Esophagus muscularis mucosa (tissue), 4 donors: ENCODE results near the gene TENM3. TPM values are rescaled to one million over a fixed set of nuclear protein-coding genes. Genes with fewer than 3 reads are reported as not detected.

Source experiments
- DNase-seq: peaks from one replicate; pipeline ENCODE4 v3.0.0-alpha.2; 2017; ENCODE audit errors: extremely low spot score
- H3K27ac ChIP-seq, 4 donors: fragments of 200-600 bp; sonication (generic); replicated peaks in 1 of 4; 1 replicate in 3 of 4; 2 replicates in 1 of 4; pipeline ENCODE4 v1.5.1; 2016 to 2019; ENCODE audit warnings: mild to moderate bottlenecking in 1 of 4
- H3K27me3 ChIP-seq, 4 donors: fragments of 200-600 bp; sonication (generic); one replicate each; pipeline versions ENCODE4 v1.5.1 to v1.6.0; 2016 to 2019
- H3K36me3 ChIP-seq, 4 donors: fragments of 200-600 bp; sonication (generic); one replicate each; pipeline ENCODE4 v1.5.1; 2016 to 2019
- H3K4me1 ChIP-seq, 4 donors: fragments of 200-600 bp; sonication (generic); one replicate each; pipeline ENCODE4 v1.5.1; 2016 to 2019
- H3K4me3 ChIP-seq, 4 donors: fragments of 200-600 bp; sonication (generic); 1 replicate in 2 of 4; 2 replicates in 2 of 4; pipeline ENCODE4 v1.5.1; 2016 to 2019; ENCODE audit warnings: mild to moderate bottlenecking in 4 of 4, moderate library complexity in 1 of 4
- H3K9me3 ChIP-seq, 4 donors: fragments of 200-600 bp; sonication (generic); 1 replicate in 3 of 4; 2 replicates in 1 of 4; pipeline ENCODE4 v1.5.1; 2016 to 2019
- EP300 ChIP-seq: sonication (generic); formaldehyde crosslinking; IDR thresholded peaks from one replicate; pipeline ENCODE4 v1.6.1; 2017; ENCODE audit warnings: antibody characterized with exemption
- POLR2A ChIP-seq: fragments of 450-650 bp; IDR thresholded peaks from one replicate; pipeline ENCODE4 v1.6.1; 2017; ENCODE audit warnings: antibody characterized with exemption, moderate library complexity, mild to moderate bottlenecking, low read depth
- POLR2AphosphoS5 ChIP-seq, 2 donors: sonication (generic); formaldehyde crosslinking; IDR thresholded peaks; one replicate each; pipeline ENCODE4 v1.6.1; 2017; ENCODE audit warnings: antibody characterized with exemption in 2 of 2
- WGBS: methylation state at CpG from one replicate; pipeline ENCODE4 v1.1.5; 2018; 5-methylcytosine and 5-hydroxymethylcytosine counted together
- intact Hi-C: fragments of 100-400 bp; cut with DNase I; formaldehyde crosslinking; loops from one replicate; pipeline ENCODE4 v1.15.1; 2023
- total RNA-seq, 4 donors: library from RNA; depleted of rRNA; stranded (reverse); fragments of >200 nt; gene quantifications; one replicate each; pipeline versions ENCODE4 v1.1.0 to v1.2.1, GENCODE V29; 2016
- TF ChIP-seq, protein P1 (sequence below), 3 experiments: fragments of 200-600 bp in 2 of 3; fragments of 450-650 bp in 1 of 3; sonication (generic) in 2 of 3; IDR thresholded peaks; one replicate each; pipeline ENCODE4 v1.5.1; 2017 to 2019; ENCODE audit warnings: antibody characterized with exemption in 3 of 3, mild to moderate bottlenecking in 2 of 3, moderate library complexity in 1 of 3

TENM3 gene
- total RNA-seq, 4 donors from 2014 or later = 16.2 to 30.5 (median 28.3) TPM

GRCh38 chr4:182640491-182640890 is 397.3 kb downstream of the TENM3 start:
- intact Hi-C loops = no loop called here
- Histone ChIP-seq H3K27me3 (no peaks in the 10 kb centered on the region), H3K9me3 (peaks cover 0 to 6% (median 4%) of the 10 kb centered on the region in 4 donors), H3K27ac (no peak overlapping the region), H3K36me3 (no peaks in the 10 kb centered on the region), H3K4me3 (no peak overlapping the region), H3K4me1 (peaks cover 0 to 8% (median 5%) of the 10 kb centered on the region in 4 donors)
- WGBS = 90% methylated on average over 3 of the region's 3 CpGs
- TF ChIP-seq EP300 = no peak
- TF ChIP-seq POLR2AphosphoS5 (IDR thresholded peaks at IDR 0.05) = no peak
- TF ChIP-seq, protein P1, sequence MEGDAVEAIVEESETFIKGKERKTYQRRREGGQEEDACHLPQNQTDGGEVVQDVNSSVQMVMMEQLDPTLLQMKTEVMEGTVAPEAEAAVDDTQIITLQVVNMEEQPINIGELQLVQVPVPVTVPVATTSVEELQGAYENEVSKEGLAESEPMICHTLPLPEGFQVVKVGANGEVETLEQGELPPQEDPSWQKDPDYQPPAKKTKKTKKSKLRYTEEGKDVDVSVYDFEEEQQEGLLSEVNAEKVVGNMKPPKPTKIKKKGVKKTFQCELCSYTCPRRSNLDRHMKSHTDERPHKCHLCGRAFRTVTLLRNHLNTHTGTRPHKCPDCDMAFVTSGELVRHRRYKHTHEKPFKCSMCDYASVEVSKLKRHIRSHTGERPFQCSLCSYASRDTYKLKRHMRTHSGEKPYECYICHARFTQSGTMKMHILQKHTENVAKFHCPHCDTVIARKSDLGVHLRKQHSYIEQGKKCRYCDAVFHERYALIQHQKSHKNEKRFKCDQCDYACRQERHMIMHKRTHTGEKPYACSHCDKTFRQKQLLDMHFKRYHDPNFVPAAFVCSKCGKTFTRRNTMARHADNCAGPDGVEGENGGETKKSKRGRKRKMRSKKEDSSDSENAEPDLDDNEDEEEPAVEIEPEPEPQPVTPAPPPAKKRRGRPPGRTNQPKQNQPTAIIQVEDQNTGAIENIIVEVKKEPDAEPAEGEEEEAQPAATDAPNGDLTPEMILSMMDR (IDR thresholded peaks at IDR 0.05) = no peak
- no peak for TF ChIP-seq POLR2A
- DNase-seq = no peak

DNA sequence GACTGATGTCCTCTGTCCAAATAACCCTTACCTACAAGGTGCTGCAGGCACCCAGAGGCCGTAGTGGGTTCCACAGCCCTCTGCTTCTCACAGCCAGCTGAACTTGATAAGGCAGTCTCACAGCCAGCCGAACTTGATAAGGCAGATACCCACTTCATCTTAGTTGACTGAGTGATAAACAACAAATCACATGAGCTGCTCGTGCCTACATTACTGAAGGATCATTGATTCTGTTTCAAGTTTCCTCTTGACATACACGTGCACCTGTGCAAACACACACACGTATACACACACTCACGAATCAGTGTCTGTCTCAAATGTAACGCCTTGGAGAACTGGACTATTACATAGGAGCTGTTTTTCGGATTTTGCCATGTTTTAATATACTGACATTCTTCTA is 397.7 kb downstream of the TENM3 start:
- TF ChIP-seq, protein P1 (IDR thresholded peaks at IDR 0.05) = no peak
- no peak for TF ChIP-seq POLR2AphosphoS5 (IDR thresholded peaks at IDR 0.05)
- no peak for TF ChIP-seq EP300
- TF ChIP-seq POLR2A = no peak
- intact Hi-C loops = no loop called here

DNA sequence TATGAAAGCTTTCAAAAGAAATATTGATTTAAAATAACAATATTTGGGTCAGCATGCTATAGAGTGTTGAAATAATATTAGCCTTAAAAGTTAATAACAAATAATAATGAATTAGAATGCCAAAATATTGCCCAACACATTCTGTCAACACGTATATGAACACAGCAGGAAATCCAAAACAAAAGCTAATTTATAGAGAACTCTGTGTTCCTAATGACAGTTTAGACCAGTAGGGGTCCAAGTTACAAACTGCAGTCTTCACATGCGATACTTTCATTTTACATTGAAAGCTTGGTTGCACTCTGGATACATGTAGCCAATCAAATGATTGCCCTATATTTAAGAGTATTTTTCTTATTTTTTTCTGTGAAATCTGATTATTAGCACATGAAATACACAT is 399.6 kb downstream of the TENM3 start:
- Histone ChIP-seq H3K9me3 (peaks cover 0 to 9% (median 8%) of the 10 kb centered on the region in 4 donors), H3K4me1 (peaks cover 0 to 8% (median 5%) of the 10 kb centered on the region in 4 donors), H3K36me3 (no peaks in the 10 kb centered on the region), H3K4me3 (no peak overlapping the region), H3K27ac (no peak overlapping the region), H3K27me3 (no peaks in the 10 kb centered on the region)
- no peak for TF ChIP-seq POLR2A
- TF ChIP-seq, protein P1 (IDR thresholded peaks at IDR 0.05) = peak in 1 of 3 experiments; percentile 6
- 64% methylated on average over 2 of the region's 2 CpGs for WGBS
- DNase-seq = no peak
- intact Hi-C loops = no loop called here

More for the DNA sequence above, 397.7 kb downstream of the TENM3 start:
- no peak for DNase-seq
- WGBS = 88% methylated on average over 7 of the region's 8 CpGs
- Histone ChIP-seq H3K36me3 (no peaks in the 10 kb centered on the region), H3K4me3 (no peak overlapping the region), H3K4me1 (peaks cover 0 to 8% (median 5%) of the 10 kb centered on the region in 4 donors), H3K27ac (no peak overlapping the region), H3K9me3 (peaks cover 0 to 9% (median 8%) of the 10 kb centered on the region in 4 donors), H3K27me3 (no peaks in the 10 kb centered on the region)

GRCh38 chr4:182643801-182644682 is 400.8 kb downstream of the TENM3 start:
- WGBS = 52% methylated on average over 7 of the region's 7 CpGs
- DNase-seq = no peak
- no peak for TF ChIP-seq POLR2A
- no peak for TF ChIP-seq EP300
- no peak for TF ChIP-seq POLR2AphosphoS5 (IDR thresholded peaks at IDR 0.05)
- TF ChIP-seq, protein P1 (IDR thresholded peaks at IDR 0.05) = no peak
- H3K27ac ChIP-seq = no peak overlapping the region
- intact Hi-C loops = no loop called here
- H3K9me3 ChIP-seq = peaks cover 0 to 9% (median 8%) of the 10 kb centered on the region in 4 donors
- H3K4me3 ChIP-seq = no peak overlapping the region
- H3K27me3 ChIP-seq = no peaks in the 10 kb centered on the region
- H3K36me3 ChIP-seq = no peaks in the 10 kb centered on the region
- H3K4me1 ChIP-seq = peaks cover 0 to 8% (median 5%) of the 10 kb centered on the region in 4 donors
